DND-41 (cell line): Measurements from ENCODE around the gene CALML6.

ENCODE experiments used
- ATAC-seq: fragments of 200-7000 bp; cut with Tn5 transposase; 3 replicates; pipeline ENCODE4 v1.9.1; 2021; ENCODE audit warnings: low read depth; ENCODE audit not compliant: insufficient read depth
- DNase-seq: peaks from one replicate; pipeline ENCODE4 v3.0.0-alpha.2; 2020
- H2AFZ ChIP-seq: 2 replicates; pipeline ENCODE4 v1.6.0; 2012; ENCODE audit warnings: low read depth, low read length
- H3K27ac ChIP-seq: 2 replicates; pipeline ENCODE4 v1.5.1; 2012; ENCODE audit warnings: low read length, inconsistent platforms
- H3K27me3 ChIP-seq: fragments of 200-600 bp; sonication (generic); 2 replicates; pipeline ENCODE4 v1.6.0; 2012; ENCODE audit warnings: low read length, mild to moderate bottlenecking, inconsistent platforms; ENCODE audit not compliant: insufficient read depth, poor library complexity
- H3K36me3 ChIP-seq: 2 replicates; pipeline ENCODE4 v1.5.1; 2012; ENCODE audit warnings: low read length, inconsistent platforms; ENCODE audit not compliant: insufficient read depth
- H3K4me1 ChIP-seq: 2 replicates; pipeline ENCODE4 v1.5.1; 2012; ENCODE audit warnings: mild to moderate bottlenecking, low read length; ENCODE audit not compliant: insufficient read depth
- H3K4me2 ChIP-seq: 2 replicates; pipeline ENCODE4 v1.6.0; 2012; ENCODE audit warnings: mild to moderate bottlenecking, moderate library complexity, low read length, inconsistent platforms; ENCODE audit not compliant: insufficient read depth
- H3K4me3 ChIP-seq, 2 experiments: fragments of 200-600 bp in 1 of 2; shearing (Covaris generic) in 1 of 2; 2 replicates each; pipeline ENCODE4 v1.5.1; 2012 to 2016; ENCODE audit warnings: inconsistent platforms in 2 of 2, low read length in 2 of 2, mild to moderate bottlenecking in 2 of 2, low read depth in 1 of 2, moderate library complexity in 1 of 2
- H3K79me2 ChIP-seq: 2 replicates; pipeline ENCODE4 v1.6.0; 2012; ENCODE audit warnings: low read length, inconsistent platforms; ENCODE audit not compliant: insufficient read depth
- H3K9ac ChIP-seq: 2 replicates; pipeline ENCODE4 v1.6.0; 2012; ENCODE audit warnings: low read depth, mild to moderate bottlenecking, inconsistent platforms, low read length, moderate library complexity
- H3K9me3 ChIP-seq: 2 replicates; pipeline ENCODE4 v1.5.1; 2012; ENCODE audit warnings: low read length, moderate library complexity, mild to moderate bottlenecking, inconsistent platforms; ENCODE audit not compliant: insufficient read depth, severe bottlenecking
- H4K20me1 ChIP-seq: 2 replicates; pipeline ENCODE4 v1.6.0; 2012; ENCODE audit warnings: low read length; ENCODE audit not compliant: insufficient read depth
- EZH2 ChIP-seq: IDR thresholded peaks from 3 replicates; pipeline ENCODE4 v1.6.1; 2012; ENCODE audit warnings: borderline replicate concordance, low read depth, mild to moderate bottlenecking, moderate library complexity, low read length, inconsistent platforms; ENCODE audit not compliant: severe bottlenecking
- TF ChIP-seq, protein P1 (sequence below): IDR thresholded peaks from 2 replicates; pipeline ENCODE4 v1.5.1; 2012; ENCODE audit warnings: borderline replicate concordance, low read length, moderate library complexity, mild to moderate bottlenecking; ENCODE audit not compliant: poor library complexity, severe bottlenecking; ENCODE audit errors: extremely low read depth

CALML6 gene

DNA sequence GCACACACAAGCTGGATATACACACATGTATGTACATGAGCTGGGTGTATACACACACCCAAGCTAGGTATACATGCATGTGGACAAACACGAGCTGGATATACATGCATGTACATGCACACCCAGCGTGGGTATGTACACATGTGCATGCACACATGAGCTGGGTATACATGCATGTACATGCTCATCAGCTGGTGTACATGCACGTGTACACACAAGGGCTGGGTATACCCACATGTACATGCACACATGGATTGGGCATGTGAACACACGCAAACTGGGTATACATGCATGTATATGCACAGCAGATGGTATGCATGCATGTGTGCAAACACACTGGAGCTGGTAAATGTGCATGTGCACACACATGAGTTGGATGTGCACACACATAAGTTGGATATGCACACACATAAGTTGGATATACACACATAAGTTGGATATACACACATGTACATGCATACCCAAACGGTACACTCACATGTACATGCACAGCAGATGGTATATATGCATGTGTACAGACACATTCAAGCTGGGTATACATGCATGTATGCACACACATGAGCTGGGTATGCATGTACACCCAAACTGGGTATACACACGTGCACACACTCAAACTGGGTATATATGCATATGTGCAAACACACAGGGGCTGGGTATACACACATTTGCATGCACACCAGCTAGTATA lies 16.7 kb upstream of the CALML6 start:
- TF ChIP-seq, protein P1, sequence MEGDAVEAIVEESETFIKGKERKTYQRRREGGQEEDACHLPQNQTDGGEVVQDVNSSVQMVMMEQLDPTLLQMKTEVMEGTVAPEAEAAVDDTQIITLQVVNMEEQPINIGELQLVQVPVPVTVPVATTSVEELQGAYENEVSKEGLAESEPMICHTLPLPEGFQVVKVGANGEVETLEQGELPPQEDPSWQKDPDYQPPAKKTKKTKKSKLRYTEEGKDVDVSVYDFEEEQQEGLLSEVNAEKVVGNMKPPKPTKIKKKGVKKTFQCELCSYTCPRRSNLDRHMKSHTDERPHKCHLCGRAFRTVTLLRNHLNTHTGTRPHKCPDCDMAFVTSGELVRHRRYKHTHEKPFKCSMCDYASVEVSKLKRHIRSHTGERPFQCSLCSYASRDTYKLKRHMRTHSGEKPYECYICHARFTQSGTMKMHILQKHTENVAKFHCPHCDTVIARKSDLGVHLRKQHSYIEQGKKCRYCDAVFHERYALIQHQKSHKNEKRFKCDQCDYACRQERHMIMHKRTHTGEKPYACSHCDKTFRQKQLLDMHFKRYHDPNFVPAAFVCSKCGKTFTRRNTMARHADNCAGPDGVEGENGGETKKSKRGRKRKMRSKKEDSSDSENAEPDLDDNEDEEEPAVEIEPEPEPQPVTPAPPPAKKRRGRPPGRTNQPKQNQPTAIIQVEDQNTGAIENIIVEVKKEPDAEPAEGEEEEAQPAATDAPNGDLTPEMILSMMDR = no peak
- no peak for TF ChIP-seq EZH2
- H3K4me3 ChIP-seq = no peak overlapping the region
- H3K36me3 ChIP-seq = no peaks in the 10 kb centered on the region
- H3K4me2 ChIP-seq = no peak overlapping the region
- H3K9me3 ChIP-seq = no peaks in the 10 kb centered on the region
- no peaks in the 10 kb centered on the region for H3K79me2 ChIP-seq
- no peaks in the 10 kb centered on the region for H3K27me3 ChIP-seq
- no peak overlapping the region for H3K9ac ChIP-seq
- DNase-seq = no peak
- no peaks in the 10 kb centered on the region for H3K4me1 ChIP-seq
- ATAC-seq = no peak
- H4K20me1 ChIP-seq = peaks cover 3% of the 10 kb centered on the region
- H3K27ac ChIP-seq = no peak overlapping the region
- no peak overlapping the region for H2AFZ ChIP-seq

DNA sequence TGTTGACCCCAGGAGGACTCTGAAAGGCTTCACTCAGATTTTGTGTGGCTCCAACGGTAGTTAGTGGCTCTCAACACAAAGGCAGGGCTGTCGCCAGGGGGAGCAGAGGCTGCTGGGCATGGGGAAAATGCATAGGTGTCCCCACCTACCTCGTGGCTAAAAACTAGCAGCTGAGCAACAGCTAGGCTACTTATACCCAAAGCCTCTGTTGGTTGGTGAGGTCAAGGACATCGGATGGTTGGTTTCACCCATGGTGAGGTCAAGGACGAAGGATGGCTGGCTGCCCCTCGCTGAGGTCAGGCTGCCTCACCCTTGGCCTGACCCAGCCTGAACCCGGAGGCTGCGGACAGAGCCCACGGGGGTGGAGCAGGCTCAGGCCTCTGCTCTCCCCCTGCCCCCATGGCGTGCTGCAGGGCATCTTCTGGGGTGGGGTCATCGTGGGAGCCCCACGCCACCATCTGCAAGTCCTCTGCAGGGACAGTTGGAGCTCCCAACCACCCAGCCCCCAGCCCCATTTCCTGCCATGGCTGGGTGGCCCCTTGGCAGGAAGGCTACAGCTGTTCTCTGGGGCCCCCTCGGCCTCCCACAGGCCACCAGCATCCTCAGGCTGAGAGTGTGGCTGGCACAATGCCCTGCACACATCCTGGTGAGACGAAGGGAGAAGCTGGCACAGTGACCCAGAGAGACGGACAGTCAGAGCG lies 15.6 kb upstream of the CALML6 start:
- H4K20me1 ChIP-seq = peaks cover 3% of the 10 kb centered on the region
- H3K27me3 ChIP-seq = no peaks in the 10 kb centered on the region
- H3K36me3 ChIP-seq = no peaks in the 10 kb centered on the region
- no peaks in the 10 kb centered on the region for H3K9me3 ChIP-seq
- H3K79me2 ChIP-seq = no peaks in the 10 kb centered on the region
- H3K27ac ChIP-seq = no peak overlapping the region
- no peak overlapping the region for H3K4me2 ChIP-seq
- no peak overlapping the region for H3K4me3 ChIP-seq
- H3K9ac ChIP-seq = no peak overlapping the region
- no peak for TF ChIP-seq EZH2
- H2AFZ ChIP-seq = no peak overlapping the region
- no peaks in the 10 kb centered on the region for H3K4me1 ChIP-seq
- DNase-seq = peak; percentile 33
- ATAC-seq = peak; percentile 51; the same call in 2 of the 3 replicates

DNA sequence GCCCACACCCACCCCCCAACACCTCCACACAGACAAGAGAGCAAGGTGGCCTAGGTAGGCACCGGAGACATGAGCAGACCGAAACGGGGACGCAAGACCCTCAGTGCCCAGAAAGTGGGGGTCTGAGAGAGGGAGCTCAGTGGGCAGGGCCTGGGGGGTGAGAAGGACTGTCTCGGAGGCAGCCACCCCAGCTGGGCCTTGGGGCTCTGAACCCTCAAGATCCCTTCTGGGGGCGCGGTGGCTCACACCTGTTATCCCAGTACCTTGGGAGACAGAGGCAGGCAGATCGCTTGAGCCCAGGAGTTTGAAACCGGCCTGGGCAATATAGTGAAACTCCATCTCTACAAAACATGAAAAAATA lies 15.1 kb upstream of the CALML6 start:
- no peak for ATAC-seq
- no peaks in the 10 kb centered on the region for H3K36me3 ChIP-seq
- H3K79me2 ChIP-seq = no peaks in the 10 kb centered on the region
- H3K4me3 ChIP-seq = no peak overlapping the region
- H3K27ac ChIP-seq = no peak overlapping the region
- H3K9me3 ChIP-seq = no peaks in the 10 kb centered on the region
- no peak overlapping the region for H3K4me2 ChIP-seq
- H2AFZ ChIP-seq = no peak overlapping the region
- DNase-seq = no peak
- no peaks in the 10 kb centered on the region for H3K4me1 ChIP-seq
- peaks cover 3% of the 10 kb centered on the region for H4K20me1 ChIP-seq
- no peak overlapping the region for H3K9ac ChIP-seq
- no peaks in the 10 kb centered on the region for H3K27me3 ChIP-seq
- TF ChIP-seq EZH2 = no peak

DNA sequence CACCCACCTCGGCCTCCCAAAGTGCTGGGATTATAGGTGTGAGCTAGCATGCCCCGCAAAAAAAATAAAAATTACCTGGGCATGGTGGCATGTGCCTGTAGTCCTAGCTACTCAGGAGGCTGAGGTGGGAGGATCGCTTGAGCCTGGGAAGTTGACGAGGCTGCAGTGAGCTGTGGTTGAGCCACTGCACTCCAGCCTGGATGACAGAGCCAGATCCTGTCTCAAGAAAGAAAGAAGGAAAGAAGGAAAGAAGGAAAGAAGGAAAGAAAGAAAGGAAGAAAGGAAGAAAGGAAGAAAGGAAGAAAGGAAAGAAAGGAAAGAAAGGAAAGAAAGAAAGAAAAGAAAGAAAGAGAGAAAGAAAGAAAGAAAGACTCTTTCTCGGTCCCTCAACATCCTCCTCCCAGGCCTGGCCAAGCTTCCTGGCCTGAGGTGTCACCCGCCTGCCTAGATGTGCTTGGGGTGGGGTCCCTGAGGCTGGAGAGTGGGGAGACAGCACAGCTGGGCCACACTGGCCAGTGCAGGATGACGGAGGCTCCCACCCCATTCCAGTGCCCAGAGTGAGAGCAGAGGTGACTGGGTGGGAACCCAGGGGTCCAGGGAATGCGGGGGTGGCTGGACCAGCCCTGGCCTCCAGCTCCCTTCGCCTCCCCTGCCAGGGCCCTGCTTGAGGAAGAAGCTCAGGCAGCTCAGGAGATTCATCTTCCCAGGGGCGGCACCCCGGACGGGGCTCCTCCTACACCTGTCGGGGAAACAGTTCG lies 14.0 kb upstream of the CALML6 start:
- Histone ChIP-seq H2AFZ (no peak overlapping the region), H3K27me3 (no peaks in the 10 kb centered on the region), H3K4me2 (no peak overlapping the region), H3K79me2 (no peaks in the 10 kb centered on the region), H3K27ac (no peak overlapping the region), H3K4me1 (no peaks in the 10 kb centered on the region), H3K4me3 (no peak overlapping the region), H3K9me3 (no peaks in the 10 kb centered on the region), H4K20me1 (peaks cover 3% of the 10 kb centered on the region), H3K36me3 (no peaks in the 10 kb centered on the region), H3K9ac (no peak overlapping the region)
- no peak for ATAC-seq
- no peak for TF ChIP-seq EZH2
- TF ChIP-seq, protein P1 = no peak
- DNase-seq = no peak
